HG03103 (cell line): Measurements from ENCODE around the gene ARHGEF16.

Experiments
- ATAC-seq: cut with Tn5 transposase; IDR thresholded peaks from one replicate; pipeline ENCODE4 v1.9.1; 2021; ENCODE audit warnings: low read depth; ENCODE audit not compliant: unreplicated experiment

ARHGEF16 gene

DNA sequence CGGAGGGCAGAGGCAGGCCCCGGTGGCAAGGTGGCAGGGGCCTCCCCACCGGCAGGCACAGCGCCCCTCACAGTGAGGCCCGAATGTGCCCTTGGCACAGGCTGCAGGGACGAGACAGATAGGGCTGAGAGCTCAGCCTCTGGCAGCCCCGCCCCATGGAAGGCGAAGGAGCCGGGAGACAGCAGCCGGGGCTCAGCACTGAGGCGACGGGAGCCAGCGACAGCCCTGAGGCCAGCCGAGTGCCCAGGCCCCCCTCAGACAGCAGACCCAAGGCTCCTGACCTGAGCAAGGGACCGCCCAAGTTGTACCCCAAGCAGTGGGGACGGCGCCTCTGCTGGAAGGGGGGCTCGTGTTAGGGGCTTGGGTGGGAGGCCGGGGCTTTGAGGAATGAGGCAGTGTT lies 43.1 kb downstream of the ARHGEF16 start:
- no peak for ATAC-seq

- no peak for ATAC-seq
These were observed 43.9 kb downstream of the ARHGEF16 start for GRCh38 chr1:3498246-3498930.

GRCh38 chr1:3498986-3499385 lies 44.5 kb downstream of the ARHGEF16 start:
- ATAC-seq = no peak

DNA sequence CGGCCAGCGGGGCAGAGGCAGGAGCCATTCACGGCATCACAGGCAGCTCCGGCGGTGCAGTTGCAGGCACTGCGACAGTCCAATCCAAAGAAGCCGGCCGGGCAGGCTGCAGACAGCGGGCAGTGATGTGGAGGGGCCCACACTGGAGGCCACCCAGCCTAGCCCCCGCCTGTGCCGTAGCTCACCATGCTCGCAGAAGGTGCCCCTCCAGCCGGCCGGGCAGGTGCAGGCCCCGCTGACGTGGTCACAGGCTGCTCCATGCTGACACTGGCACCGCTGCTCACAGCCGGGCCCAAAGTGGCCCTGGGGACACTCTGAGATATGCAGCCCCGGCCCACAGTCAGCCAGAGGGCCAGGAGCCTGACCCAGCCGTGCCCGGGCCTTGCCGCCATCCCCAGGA lies 45.1 kb downstream of the ARHGEF16 start:
- ATAC-seq = no peak

DNA sequence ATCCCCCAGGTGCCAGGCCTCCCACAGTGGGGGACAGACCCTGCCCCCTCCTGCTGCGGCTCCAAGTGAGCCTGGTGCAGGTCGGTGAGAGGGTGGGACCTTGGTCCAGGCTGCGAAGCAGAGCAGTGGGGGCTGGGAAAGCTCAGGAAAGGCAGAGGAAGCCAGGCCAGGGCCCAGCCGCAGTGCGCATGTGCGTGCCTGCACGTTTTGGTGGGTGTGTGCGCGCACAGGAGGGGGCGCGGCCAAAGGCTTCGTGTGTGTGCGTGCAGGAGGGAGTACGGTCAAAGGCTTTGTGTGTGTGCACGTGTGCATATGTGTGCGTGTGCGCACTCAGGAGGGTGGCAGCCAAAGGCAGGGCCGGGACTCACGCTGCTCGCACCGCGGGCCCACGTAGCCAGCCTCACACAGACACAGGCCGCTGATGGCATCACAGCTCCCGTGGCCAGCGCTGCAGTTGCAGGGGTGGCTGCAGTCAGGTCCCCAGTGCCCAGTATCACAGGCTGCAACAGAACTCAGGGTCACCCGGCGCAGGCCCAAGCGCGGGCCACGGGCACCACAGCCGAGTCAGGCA lies 45.9 kb downstream of the ARHGEF16 start:
- ATAC-seq = no peak

DNA sequence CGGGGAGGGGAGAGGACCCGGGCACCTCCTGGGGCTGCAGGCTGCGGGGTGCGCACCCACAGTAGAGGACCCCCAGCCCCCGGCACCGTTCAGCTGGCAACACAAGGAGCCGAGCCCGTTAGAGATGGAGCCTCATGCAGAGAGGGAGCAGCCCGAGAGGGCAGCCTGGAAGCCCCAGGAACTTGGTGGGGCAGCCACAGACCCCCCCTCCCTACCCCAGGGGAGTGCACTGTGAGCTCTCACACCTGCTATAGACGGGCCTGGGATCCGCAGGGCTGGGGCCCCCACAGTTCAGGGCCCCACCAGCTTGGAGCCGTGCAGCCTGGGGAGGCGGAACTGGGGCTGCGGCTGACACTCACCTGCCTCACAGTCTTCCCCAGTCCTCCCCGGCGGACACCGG lies 47.0 kb downstream of the ARHGEF16 start:
- ATAC-seq = no peak

DNA sequence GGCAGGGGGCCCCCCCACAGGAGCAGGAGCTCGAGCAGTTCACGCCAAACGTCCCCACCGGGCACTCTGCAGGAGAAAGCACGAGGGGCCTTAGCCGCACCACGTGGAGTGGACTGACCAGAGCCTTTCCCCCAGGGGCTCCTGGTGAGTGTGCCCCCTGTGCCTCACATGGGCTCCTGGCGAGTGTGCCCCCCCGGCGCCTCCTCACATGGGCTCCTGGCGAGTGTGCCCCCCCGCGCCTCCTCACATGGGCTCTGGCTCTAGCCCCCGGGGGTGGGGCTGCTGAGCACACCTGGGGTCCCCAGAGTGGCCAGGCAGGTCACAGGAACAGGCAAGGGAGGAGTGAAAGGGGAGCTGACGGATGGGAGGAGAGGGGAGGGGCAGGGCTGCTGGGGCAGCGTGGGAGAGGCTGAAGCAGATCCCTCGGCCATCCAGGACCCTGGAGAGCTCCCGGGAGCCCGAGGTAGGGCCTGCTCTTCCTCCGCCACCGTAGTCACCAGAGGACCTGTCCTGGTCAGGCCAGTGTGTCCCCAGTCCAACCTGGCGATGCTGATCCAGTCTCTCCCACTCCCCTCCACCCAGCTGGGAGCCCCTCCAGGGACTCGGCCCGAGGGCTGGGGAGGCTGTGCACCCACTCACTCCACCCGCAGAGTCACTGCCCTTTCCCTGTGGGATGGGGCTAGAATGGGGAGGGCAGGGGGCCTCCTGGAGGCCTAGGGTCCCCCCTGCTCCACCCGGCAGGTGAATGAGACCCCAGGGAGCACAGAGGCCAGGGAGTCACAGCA lies 47.6 kb downstream of the ARHGEF16 start:
- no peak for ATAC-seq

DNA sequence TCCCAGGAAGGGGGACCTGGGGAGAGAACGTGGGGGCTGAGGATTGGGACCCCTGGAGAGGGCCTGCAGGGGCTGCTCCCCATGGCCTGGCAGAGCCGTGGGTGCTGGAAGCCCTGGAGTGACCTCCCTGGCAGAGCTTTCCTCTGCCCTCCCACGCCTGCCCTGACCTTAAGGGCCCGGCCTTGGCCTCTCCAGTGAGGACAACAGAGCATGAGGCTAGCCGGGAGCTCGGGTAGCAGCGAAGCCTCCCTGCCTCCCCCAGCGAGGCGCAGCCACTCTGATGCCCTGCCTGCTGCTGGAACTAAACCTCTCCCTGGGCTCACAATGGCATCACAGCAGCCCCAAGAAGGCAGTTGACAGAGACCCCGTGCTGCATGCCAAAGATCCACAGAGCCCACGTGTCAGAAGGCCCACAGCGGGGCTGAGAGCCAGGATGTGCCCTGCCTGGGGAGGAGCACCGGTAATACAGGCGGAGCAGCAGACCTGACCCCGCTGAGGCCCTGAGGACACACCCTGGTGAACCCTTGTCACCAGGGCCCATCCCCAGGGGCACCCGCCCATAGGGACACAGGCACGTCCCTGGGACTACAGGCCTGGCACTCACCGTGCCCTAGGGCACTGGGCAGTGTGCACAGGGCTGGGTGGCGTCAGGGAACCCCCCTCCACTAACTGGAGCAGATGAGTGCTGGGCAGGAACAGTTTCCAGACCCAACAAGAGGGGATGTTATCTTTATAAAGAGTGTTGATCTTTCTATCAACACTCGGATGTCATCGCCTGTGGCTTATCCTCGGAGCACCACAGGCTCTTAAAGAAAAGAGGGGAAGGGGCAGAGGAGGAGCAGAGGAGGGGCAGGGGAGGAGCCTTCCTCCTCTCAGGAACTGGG lies 48.4 kb downstream of the ARHGEF16 start:
- no peak for ATAC-seq

GRCh38 chr1:3503525-3503886 lies 49.0 kb downstream of the ARHGEF16 start:
- no peak for ATAC-seq

DNA sequence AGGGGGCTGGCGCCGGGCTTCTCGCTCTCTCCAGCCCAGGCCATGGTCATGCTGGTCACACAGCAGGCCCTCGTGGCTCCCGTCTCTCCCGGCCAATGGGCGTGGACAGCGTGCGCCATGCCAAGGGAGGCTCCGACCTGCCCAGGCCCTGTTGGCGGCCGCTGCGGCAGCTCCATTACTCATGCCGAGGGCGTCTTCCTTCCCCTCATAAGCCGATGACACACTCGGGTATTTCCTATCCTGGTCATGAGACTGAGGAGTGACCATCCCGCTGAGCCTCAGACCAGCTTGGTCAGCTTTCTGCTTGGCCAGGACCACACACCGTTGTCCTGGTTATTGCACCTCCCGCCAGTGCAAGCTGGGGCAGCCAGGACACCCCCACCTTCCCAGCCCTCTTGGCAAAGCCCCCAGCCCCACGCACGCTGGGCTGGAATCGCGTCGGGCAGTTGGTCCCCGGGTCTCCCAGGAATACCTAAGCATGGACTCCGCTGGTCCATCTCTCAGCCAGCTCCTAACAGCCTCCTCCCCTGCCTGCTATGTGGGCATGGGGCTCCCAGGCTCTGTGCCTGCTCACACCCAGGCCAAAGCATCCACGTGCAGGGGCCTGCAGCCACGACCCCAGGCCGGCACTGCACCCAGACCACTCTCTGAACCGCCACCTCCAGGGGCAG lies 49.8 kb downstream of the ARHGEF16 start:
- ATAC-seq = no peak

DNA sequence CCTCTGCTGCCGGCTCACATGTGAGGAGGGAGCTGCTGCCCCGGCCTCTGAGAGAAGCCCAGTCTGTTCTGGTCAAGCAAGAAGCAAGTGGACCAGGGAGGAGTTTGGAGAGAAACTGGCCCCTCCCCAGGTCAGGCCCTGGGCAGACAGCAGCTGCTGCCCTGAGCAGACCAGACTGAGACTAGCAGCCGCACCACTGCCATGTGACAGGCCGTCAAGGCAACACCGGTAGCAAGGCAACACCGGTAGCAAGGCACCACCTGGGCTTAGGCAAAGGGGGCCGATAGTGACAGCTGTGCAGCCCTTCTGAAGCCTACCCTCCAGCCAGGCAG lies 50.3 kb downstream of the ARHGEF16 start:
- ATAC-seq = no peak

DNA sequence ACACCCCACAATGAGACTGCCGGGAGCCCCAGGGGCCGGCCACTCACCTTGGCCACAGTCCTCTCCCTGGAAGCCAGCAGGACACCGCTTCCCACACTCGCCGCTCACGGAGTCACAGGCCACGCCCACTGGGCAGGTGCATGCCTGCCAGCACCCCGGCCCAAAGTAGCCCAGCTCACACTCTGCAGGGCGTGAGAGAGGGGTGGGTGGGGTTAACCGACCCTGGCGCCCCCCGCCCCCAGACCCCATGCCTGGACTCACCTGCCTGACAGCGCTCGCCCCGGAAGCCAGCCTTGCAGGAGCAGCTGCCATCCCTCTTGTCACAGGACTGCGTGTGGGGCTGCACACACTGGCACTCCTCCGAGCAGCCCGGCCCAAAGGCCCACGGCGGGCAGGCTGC lies 50.7 kb downstream of the ARHGEF16 start:
- ATAC-seq = no peak

- ATAC-seq = no peak
These were observed 51.6 kb downstream of the ARHGEF16 start for GRCh38 chr1:3506041-3506440.

DNA sequence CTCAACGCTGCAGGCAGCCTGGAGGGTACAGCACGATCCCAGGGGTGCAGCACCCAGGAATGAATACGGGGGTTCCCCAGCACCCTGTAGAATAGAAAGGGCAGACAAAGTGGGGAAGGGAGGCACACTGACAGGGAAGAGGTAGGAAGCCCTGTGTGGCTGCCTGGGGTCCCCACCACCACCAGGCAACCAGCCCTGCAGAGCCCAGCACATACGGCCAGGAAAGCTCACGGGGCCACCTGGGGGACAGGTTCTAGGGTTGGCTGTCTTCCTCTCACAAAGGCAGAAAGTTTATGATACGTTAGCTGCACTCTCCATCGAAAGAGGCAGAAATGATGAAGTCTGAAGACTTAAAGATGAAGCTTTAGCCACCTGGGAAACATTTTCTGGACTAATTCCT lies 52.5 kb downstream of the ARHGEF16 start:
- ATAC-seq = no peak

DNA sequence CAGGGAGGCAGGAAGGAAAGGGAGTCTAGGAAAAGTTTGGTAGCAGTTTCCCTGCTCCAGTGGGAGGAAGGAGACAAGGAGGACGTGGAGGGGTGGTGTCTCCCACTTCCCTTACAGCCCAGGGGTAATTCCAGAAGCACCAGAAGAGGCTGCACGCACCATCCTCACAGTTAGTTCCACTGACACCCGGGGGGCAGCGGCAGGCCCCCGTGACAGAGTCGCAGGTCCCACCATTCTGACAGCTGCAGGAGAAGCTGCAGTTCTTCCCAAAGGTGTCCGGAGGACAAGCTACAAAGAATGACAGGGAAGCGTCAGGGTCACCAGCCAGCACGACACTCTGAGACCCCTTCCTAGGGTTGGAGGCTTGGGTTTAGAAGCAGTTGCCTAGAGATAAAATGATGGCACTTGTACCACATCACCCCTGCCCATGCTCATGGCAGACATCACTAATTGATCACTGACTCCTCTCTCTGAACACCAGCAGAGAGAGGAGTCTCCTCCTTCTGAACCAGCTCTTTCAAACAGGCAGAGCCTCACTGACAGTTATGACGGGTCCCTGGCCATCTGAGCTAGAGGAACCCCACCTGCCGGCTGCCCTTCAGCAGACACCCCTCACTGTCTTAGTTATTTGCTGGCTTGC lies 53.3 kb downstream of the ARHGEF16 start:
- ATAC-seq = no peak

DNA sequence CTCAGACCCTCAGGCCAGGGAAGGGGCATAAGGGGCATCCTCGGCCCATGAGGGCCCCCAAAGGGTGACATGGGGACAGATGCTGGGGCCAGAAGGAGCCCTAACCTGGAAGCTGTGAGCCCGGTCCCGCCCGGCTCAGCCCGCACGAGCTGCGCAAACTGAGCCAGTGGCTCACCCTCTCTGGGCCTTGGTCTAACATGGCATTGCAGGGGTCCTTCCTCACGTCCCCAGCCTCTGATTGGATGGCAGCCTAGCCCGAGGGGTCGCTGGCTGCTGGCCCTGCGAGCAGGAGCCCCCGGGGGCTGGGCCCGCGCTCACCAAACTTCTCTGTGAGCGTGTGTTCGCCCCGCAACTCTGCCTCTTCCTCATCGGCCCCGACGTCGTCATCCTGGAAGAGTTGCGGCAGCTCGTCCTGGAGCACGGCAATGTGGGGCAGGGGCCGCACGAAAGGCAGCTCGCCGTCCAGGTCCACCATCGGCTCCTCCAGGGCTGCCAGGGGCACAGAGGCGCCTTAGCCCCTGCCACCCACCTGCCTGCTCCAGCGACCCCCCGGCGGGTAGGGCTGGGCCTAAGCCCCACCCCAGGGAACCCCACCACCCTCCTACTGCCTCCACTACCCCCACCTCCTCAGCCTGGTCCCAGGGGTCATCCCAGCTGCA lies 54.4 kb downstream of the ARHGEF16 start:
- no peak for ATAC-seq

DNA sequence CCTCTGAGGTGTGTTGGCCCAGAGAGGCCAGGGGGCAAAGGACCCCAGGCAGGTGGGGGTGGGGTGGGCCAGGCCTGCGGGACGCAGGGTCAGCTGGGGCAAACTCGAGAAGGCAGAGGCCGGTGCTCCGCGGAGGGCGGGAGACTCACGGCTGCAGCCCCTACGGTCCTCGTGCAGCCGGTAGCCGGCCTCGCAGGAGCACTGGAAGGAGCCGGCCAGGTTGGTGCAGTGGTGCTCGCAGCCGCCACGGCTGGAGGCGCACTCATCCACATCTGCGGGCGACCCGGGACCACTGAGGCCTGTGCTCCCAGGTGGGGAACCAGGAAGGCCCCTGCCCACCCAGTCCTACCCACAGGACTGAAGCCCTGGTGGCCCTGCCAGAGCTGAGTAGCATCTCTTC lies 55.3 kb downstream of the ARHGEF16 start:
- no peak for ATAC-seq

DNA sequence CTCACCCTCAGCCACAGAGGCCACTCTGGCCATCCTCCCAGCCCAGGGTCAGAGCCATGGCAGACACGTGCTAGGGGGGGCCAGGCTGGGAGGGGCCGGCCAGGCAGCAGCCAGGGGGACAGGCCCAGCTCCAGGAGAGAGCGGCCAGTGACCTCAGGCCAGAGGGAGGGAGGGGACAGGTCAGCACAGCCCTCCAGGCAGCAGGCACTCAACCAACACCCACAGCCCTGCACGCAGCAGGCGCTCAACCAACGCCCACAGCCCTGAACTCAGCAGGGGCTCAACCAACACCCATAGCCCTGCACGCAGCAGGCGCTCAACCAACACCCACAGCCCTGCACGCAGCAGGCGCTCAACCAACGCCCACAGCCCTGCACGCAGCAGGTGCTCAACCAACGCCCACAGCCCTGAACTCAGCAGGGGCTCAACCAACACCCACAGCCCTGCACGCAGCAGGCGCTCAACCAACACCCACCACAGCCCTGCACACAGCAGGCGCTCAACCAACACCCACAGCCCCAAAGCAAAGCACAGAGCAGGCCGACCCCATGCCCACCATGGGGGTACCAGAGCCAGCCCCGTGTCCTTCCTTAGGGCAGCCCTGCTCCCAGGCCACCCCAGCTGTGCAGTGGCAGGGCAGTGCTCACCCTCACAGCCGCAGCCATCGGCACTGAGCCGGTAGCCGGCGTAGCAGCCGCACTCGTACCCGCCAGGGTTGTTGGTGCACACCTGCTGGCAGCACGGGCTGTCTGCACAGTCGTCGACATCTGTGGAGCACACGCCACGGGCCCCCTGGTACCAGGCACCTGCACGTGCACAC lies 55.9 kb downstream of the ARHGEF16 start:
- no peak for ATAC-seq

- no peak for ATAC-seq
These were observed 56.4 kb downstream of the ARHGEF16 start for GRCh38 chr1:3510956-3511250.
